HG02870 (cell line): Measurements from ENCODE around the gene GALNT17.

ENCODE experiments used
- ATAC-seq: cut with Tn5 transposase; IDR thresholded peaks from one replicate; pipeline ENCODE4 v1.9.1; 2021; ENCODE audit warnings: mild to moderate bottlenecking, moderate library complexity; ENCODE audit not compliant: unreplicated experiment

Gene GALNT17

GRCh38 chr7:71132127-71132376 lies at the start of gene GALNT17:
TSS of gene GALNT17 (plus strand) at chr7:71132144.
- no peak for ATAC-seq

- no peak for ATAC-seq
These were observed 36.6 kb upstream of the GALNT17 start for GRCh38 chr7:71095266-71095860.

- ATAC-seq, result no peak
These were observed 35.6 kb upstream of the GALNT17 start for GRCh38 chr7:71096351-71096750.

GRCh38 chr7:71106226-71106625 lies 25.7 kb upstream of the GALNT17 start:
- no peak for ATAC-seq

- ATAC-seq, result no peak
These were observed 19.5 kb upstream of the GALNT17 start for GRCh38 chr7:71112436-71112835.

GRCh38 chr7:71120096-71120495 lies 11.8 kb upstream of the GALNT17 start:
- ATAC-seq, result no peak

- ATAC-seq, result no peak
These were observed 2.8 kb upstream of the GALNT17 start for GRCh38 chr7:71129126-71129525.

GRCh38 chr7:71130031-71130679 lies 1.8 kb upstream of the GALNT17 start:
- no peak for ATAC-seq

GRCh38 chr7:71131256-71132126 lies 453 bp upstream of the GALNT17 start:
- no peak for ATAC-seq

GRCh38 chr7:71132377-71133231 lies 660 bp downstream of the GALNT17 start:
- ATAC-seq, result no peak

- no peak for ATAC-seq
These were observed 1.3 kb downstream of the GALNT17 start for GRCh38 chr7:71133232-71133622.

- ATAC-seq, result no peak
These were observed 1.9 kb downstream of the GALNT17 start for GRCh38 chr7:71133856-71134255.

- ATAC-seq, result no peak
These were observed 3.2 kb downstream of the GALNT17 start for GRCh38 chr7:71135116-71135515.

- no peak for ATAC-seq
These were observed 3.7 kb downstream of the GALNT17 start for GRCh38 chr7:71135663-71136062.

GRCh38 chr7:71137479-71137878 lies 5.5 kb downstream of the GALNT17 start:
- no peak for ATAC-seq

- ATAC-seq, result no peak
These were observed 8.3 kb downstream of the GALNT17 start for GRCh38 chr7:71140264-71140663.

- no peak for ATAC-seq
These were observed 13.0 kb downstream of the GALNT17 start for GRCh38 chr7:71144963-71145362.

GRCh38 chr7:71145906-71146901 lies 14.3 kb downstream of the GALNT17 start:
- ATAC-seq, result no peak

- ATAC-seq, result no peak
These were observed 16.2 kb downstream of the GALNT17 start for GRCh38 chr7:71148098-71148497.

- ATAC-seq, result no peak
These were observed 23.3 kb downstream of the GALNT17 start for GRCh38 chr7:71155236-71155635.
